GM12801 (cell line): ENCODE data around the gene PHACTR3.

Source experiments
- CTCF ChIP-seq: IDR thresholded peaks from one replicate; pipeline ENCODE4 v1.5.1; 2011; ENCODE audit warnings: control low read depth; ENCODE audit not compliant: insufficient read length; ENCODE audit errors: extremely low read depth

PHACTR3 gene

GRCh38 chr20:59743308-59743707 lies 139.0 kb downstream of the PHACTR3 start:
- TF ChIP-seq CTCF, result no peak

- no peak for TF ChIP-seq CTCF
Measured at GRCh38 chr20:59743767-59744485, 139.6 kb downstream of the PHACTR3 start.

GRCh38 chr20:59744756-59745155 lies 140.4 kb downstream of the PHACTR3 start:
- no peak for TF ChIP-seq CTCF

- no peak for TF ChIP-seq CTCF
Measured at GRCh38 chr20:59745201-59745600, 140.9 kb downstream of the PHACTR3 start.

GRCh38 chr20:59745716-59746115 lies 141.4 kb downstream of the PHACTR3 start:
- TF ChIP-seq CTCF, result no peak

GRCh38 chr20:59746155-59746554 lies 141.8 kb downstream of the PHACTR3 start:
- no peak for TF ChIP-seq CTCF

- no peak for TF ChIP-seq CTCF
Measured at GRCh38 chr20:59747671-59748515, 143.6 kb downstream of the PHACTR3 start.
